NT2/D1 (cell line): ENCODE results near the gene VENTX.

Experiments
- DNase-seq: peaks from one replicate; pipeline ENCODE4 v3.0.0-alpha.2; 2011; ENCODE audit warnings: low read depth, low spot score
- H3K27me3 ChIP-seq: 2 replicates; pipeline ENCODE4 v1.6.0; 2011; ENCODE audit warnings: mild to moderate bottlenecking; ENCODE audit not compliant: insufficient read length, insufficient read depth
- H3K36me3 ChIP-seq: 2 replicates; pipeline ENCODE4 v1.6.1; 2011; ENCODE audit warnings: mild to moderate bottlenecking, low read length, mixed read lengths; ENCODE audit not compliant: insufficient read depth, insufficient read length
- H3K4me1 ChIP-seq: 2 replicates; pipeline ENCODE4 v1.5.1; 2011; ENCODE audit not compliant: insufficient read depth, insufficient read length
- H3K4me3 ChIP-seq: 2 replicates; pipeline ENCODE4 v1.5.1; 2011; ENCODE audit warnings: low read depth; ENCODE audit not compliant: insufficient read length
- H3K9ac ChIP-seq: 2 replicates; pipeline ENCODE4 v1.6.0; 2011; ENCODE audit warnings: low read depth; ENCODE audit not compliant: insufficient read length
- H3K9me3 ChIP-seq: 2 replicates; pipeline ENCODE4 v1.5.1; 2011; ENCODE audit warnings: mild to moderate bottlenecking, low read length; ENCODE audit not compliant: insufficient read depth
- SUZ12 ChIP-seq: IDR thresholded peaks from 2 replicates; pipeline ENCODE4 v1.6.1; 2011; ENCODE audit not compliant: insufficient read length, insufficient read depth; ENCODE audit errors: extremely low read depth
- YY1 ChIP-seq: IDR thresholded peaks from 2 replicates; pipeline ENCODE4 v1.6.1; 2011; ENCODE audit not compliant: insufficient read length, insufficient read depth
- ZNF274 ChIP-seq: IDR thresholded peaks from 2 replicates; pipeline ENCODE4 v1.6.1; 2011; ENCODE audit warnings: mild to moderate bottlenecking, low read depth, low read length

VENTX gene

DNA sequence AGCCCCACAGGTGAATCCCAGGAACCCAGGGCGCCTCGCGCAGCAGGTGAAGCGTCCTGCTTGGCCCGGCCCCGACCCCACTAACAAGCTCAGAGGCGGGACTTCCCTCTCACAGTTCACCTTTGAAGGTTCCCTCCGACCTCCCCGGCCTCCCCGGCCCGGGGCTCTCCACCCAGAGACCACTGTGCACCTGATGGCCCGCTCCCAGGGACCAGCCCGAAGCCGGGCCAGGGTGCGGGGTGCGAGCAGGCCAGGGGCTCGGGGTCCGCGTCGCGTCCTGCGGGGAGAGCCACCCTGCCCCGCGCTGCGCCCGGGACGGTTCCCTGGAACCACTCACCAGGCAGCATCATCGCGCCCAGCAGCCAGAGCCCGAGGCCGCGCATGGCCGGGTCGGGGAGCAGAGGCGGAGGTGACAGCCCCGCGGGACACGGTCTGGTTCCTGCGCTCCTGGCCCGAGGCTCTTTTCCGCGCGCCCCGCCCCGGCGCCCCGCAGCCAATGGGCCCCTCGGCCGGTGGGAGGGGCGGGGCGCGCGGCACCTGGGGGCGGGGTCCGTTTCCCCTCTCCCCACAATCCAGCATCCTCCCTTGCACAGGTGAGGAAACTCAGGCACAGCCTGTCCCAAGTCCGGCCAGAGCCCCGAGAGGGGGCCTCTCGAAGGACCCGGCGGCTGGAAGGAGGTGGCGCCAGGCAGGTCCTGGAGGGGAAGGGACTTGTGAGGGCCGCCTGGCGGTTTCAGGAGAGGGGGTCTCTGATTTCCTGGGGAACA, 39.0 kb downstream of the VENTX start, which contains the start of gene ADAM8:
Gene ADAM8 (minus strand): TSS at position 434 of the 767 bp plus-strand sequence. CDS start 51 bp downstream, at position 383.
- TF ChIP-seq SUZ12 (no peak), ZNF274 (no peak), YY1 (no peak)
- Histone ChIP-seq H3K4me1 (peaks cover 20% of the 10 kb centered on the region), H3K9ac (no peak within 1 kb of the TSS), H3K36me3 (peaks cover 24% of the 10 kb centered on the region), H3K4me3 (peak within 1 kb of the TSS; percentile 34), H3K9me3 (no peaks in the 10 kb centered on the region), H3K27me3 (peaks cover 5% of the 10 kb centered on the region)
- DNase-seq, result no peak

DNA sequence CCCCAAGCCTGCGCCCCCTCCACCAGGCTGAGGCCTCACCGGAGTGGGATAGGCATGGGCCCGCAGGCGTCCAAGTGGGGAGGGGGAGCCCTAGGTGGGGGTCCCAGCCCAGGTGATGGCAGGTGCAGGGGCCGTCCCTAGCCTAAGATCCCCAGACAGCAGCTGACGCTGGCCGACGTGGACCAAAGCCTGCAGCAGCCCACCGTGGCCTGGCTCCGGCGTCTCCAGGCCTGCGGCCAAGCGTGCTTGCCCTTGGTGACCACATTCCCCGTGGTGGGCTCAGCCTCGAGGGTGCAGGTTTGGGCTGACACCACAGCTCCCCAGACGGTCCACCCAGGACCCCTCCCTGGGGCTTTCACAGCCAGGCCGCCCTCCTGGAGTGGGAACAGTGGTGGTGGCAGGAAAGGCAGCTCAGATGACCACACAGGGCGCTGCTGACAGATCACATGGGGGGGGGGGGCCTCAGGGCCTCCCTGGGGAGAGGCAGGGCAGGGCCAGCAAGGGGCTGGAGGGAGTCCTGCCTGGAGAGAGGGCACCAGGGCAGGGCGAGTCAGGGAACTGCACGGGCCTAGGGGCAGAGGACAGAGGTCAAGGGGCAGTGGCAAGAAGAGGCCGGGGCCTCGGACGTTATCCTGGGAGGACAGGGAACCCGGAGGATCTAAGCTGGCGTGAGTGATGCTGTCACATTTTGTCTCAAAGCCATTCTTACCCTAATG, 39.8 kb downstream of the VENTX start:
- Histone ChIP-seq H3K9ac (no peak overlapping the region), H3K27me3 (peaks cover 5% of the 10 kb centered on the region), H3K4me3 (no peak overlapping the region), H3K9me3 (no peaks in the 10 kb centered on the region), H3K4me1 (peaks cover 20% of the 10 kb centered on the region), H3K36me3 (peaks cover 28% of the 10 kb centered on the region)
- DNase-seq, result no peak
- TF ChIP-seq YY1, result no peak
- no peak for TF ChIP-seq SUZ12
- TF ChIP-seq ZNF274, result no peak

DNA sequence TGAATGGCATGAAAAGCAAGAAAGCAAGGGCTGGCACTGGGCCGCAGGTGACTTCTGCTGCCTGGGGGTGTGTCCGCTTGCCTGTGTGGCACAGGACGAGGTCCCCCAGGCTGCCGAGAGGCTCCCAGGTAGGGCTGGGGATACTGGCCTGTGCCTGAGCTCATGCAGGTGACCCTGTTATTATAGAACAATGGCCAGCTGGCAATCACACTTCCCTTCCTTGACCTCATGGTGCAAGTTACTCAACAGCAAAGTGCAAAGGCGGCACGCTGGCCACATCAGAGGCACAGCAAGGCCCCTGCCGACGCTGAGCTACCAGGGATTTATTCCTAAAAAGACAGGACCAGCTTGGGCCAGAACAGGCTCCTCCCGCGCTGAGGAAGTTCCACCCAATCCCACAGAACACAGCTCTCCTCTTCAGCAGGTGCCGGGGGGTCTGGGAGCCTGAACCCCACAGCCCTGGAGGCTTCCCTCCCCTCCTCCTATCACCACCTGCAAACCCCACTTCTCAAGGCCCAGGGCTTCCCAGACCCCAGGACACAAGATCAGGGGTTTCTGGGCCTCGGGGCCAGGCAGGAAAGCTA, 40.4 kb downstream of the VENTX start:
- H3K9ac ChIP-seq, result no peak overlapping the region
- peaks cover 34% of the 10 kb centered on the region for H3K36me3 ChIP-seq
- DNase-seq, result no peak
- peaks cover 5% of the 10 kb centered on the region for H3K27me3 ChIP-seq
- H3K9me3 ChIP-seq, result no peaks in the 10 kb centered on the region
- peaks cover 20% of the 10 kb centered on the region for H3K4me1 ChIP-seq
- no peak overlapping the region for H3K4me3 ChIP-seq
- TF ChIP-seq YY1 (no peak), ZNF274 (no peak), SUZ12 (no peak)

DNA sequence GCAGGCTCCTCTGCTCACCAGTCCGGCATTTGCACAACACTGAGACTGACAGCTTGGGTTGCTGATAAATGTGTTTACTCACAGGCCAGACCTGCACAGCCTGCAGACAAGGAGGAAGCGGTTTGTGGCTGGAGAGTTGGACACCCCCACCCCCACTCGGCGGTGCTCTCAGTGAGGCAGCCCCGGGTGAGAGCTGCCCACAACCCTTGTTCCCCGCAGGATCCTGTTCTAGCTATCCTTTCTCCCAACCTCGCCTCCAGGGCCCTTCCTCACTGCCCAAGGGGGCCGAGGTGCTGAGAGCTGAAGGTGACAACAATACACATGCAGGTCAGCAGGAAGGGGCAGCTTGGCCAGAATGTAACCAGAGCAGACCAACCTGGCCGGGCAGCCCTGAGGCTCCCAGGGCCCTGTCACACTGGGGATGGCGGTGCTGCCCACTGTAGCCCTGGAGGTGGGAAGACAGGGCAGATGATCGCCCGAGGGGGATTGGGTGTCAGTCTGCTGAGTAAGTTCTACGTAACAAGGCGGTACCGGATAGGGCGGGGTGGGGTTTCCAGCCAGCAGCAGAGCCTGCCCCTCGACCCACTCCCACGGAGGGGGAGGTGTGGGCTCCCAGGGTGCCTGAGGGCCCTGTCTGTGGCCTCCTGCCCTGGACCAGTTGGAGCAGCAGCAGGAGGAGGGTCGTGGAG, 41.1 kb downstream of the VENTX start:
- peaks cover 20% of the 10 kb centered on the region for H3K4me1 ChIP-seq
- no peak for DNase-seq
- no peak overlapping the region for H3K9ac ChIP-seq
- no peak overlapping the region for H3K4me3 ChIP-seq
- peaks cover 41% of the 10 kb centered on the region for H3K36me3 ChIP-seq
- H3K27me3 ChIP-seq, result peaks cover 5% of the 10 kb centered on the region
- no peaks in the 10 kb centered on the region for H3K9me3 ChIP-seq
- TF ChIP-seq YY1, result no peak
- TF ChIP-seq SUZ12, result no peak
- no peak for TF ChIP-seq ZNF274

DNA sequence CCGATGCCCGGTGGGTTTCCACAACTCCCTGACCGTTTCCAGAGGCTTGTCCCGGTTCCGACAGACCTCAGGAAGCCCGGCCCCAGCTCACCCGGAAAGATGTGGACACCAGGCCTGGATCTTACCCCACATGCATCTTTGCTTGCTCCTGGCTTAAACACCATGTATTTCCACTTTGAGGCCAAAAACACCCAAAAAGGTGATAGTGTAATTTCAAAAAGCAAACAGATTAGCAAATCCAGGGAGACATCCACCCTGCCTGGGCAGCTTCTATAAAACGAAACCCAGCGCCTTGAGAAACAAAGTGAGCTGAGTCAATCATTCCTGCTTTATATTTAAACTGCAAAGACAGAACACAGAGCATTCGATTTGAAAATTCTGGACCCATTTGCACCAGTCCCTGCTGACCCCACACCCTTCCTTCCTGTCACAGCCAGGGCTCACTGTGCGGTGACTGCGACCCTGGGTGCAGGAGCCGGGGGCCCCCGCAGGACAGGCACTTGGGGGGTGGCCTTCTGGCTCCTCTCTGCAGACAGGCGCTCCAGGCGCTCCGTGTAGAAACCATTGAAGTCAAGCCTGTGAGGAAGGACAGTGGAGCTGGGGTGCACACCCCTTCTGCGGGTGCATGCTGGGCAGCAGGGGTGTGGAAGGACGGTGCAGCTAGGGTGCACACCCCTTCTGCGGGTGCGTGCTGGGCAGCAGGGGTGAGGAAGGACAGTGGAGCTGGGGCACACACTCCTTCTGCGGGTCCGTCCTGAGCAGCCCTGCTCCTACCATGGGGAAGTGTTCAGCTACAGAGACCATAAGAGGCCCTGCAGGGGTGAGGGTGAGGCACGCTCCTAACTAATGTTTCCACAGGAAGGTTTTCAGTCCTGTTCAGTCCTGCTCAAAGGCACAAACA, 41.9 kb downstream of the VENTX start:
- Histone ChIP-seq H3K9me3 (no peaks in the 10 kb centered on the region), H3K36me3 (peaks cover 47% of the 10 kb centered on the region), H3K9ac (peak overlapping the region; percentile 32), H3K27me3 (peaks cover 5% of the 10 kb centered on the region), H3K4me1 (peaks cover 18% of the 10 kb centered on the region), H3K4me3 (no peak overlapping the region)
- no peak for DNase-seq
- TF ChIP-seq SUZ12 (no peak), ZNF274 (no peak), YY1 (no peak)

DNA sequence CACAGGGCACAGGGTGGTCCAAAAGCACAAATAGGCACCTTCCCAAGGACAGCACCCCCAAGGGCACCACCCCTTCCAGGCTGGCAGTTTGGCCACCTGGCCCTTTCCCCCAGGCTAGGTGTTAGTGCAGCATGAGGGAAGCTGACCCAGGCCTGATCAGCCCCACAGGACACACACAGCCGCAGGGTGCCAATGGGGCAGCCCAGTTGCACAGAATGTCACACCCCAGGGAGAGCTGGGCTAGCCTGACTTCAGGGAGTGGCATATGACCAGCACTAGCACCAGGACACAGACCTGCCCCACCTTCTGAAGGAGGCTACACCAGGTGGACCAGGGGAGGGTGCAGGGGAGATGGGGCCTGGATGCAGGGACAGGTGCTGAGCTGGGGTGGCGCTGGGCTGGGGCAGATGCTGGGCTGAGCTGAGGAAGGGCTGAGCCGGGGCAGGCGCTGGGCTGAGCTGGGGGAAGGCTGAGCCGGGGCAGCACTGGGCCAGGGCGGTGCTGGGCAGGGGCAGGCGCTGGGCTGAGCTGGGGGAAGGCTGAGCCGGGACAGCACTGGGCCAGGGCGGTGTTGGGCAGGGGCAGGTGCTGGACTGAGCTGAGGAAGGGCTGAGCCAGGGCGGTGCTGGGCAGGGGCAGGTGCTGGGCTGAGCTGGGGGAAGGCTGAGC, 42.9 kb downstream of the VENTX start:
- Histone ChIP-seq H3K9me3 (no peaks in the 10 kb centered on the region), H3K4me1 (peaks cover 15% of the 10 kb centered on the region), H3K9ac (no peak overlapping the region), H3K4me3 (no peak overlapping the region), H3K27me3 (peaks cover 5% of the 10 kb centered on the region), H3K36me3 (peaks cover 56% of the 10 kb centered on the region)
- TF ChIP-seq ZNF274, result no peak
- no peak for TF ChIP-seq YY1
- TF ChIP-seq SUZ12, result no peak
- no peak for DNase-seq
